HG03280 (cell line): ENCODE measurements around the gene SLC35F4.
"Not testable (repeated sequence)": the region's sequence is repeated elsewhere in the genome, so short reads cannot be mapped to it uniquely, and the experiment has no call there.

Experiments used
- ATAC-seq: cut with Tn5 transposase; IDR thresholded peaks from one replicate; pipeline ENCODE4 v1.9.1; 2021; ENCODE audit warnings: mild to moderate bottlenecking, moderate library complexity; ENCODE audit not compliant: unreplicated experiment

The SLC35F4 gene

GRCh38 chr14:57811998-57812546, 53.8 kb downstream of the SLC35F4 start:
- no peak for ATAC-seq

DNA sequence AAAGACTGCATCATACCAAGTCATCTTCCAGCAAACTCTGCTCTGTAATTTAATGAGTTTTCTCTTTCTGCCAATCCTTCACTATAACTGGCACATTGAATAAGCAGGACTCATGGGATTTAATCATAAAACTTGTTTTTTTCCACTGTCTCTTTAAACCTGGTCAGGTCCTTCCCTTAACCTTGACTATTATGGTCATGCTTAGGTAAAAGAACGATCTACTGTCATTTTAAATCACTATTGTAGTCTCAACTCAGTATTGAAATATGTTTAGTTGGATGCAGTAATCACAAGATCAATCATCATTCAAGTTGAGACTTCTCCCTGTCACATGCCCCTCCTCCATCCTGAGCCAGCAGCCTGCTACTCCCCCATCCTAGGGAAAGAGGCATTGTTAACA, 56.1 kb downstream of the SLC35F4 start:
- ATAC-seq, result no peak

DNA sequence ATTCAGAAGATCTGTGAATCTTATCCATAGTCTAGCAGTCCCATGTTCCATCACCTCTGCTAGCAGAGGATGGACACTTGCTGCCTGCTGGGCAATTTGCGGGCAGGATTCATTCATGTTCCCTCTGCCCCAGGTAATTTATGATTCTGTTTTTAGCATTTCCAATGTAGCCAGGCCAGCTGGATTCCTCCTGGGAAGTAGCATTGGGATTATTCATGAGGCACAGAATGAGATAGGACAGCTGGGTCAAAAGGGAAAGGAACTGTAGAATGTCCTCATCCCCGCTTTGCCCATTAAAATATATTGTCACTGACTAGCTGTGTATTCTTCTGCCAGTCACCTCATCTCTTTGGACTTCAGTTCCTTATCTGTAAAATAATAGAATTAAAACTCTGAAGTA, 68.7 kb downstream of the SLC35F4 start:
- ATAC-seq, result no peak

DNA sequence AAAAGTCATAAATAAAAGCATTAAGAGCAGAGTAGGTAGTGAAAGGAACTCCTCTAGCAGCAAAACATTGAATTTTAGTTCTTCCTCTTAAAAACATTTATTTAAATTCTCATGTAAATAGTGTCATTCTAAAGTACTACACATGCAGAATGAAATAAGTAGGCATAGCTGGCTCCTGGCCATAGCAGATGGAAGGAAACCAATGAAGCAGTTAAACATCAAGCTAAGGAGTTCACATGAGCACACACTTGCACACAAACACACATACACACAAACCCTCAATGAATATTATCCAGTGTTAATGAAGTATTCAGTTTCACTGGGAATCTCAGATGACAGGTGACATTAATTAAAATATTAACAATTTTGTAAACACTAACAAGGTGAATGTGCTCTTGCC, 69.3 kb downstream of the SLC35F4 start:
- ATAC-seq, result no peak

DNA sequence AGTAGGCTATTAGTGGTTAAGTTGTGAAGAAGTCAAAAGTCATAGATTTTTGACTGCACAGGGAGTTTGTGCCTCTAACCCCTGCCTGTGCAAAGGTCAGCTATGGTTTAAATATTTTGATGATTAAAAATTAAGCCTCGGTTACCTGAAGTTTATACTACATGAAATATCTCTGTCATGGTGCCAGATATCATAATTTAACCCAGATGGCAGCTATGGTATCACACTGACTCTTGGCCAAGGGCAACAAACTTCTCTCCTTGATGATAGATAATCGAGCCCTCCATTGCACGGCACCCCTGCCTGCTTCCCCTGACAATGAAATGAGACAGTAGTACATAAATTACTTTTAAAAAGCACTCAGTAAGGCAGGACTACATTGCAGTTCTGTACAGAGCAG, 80.8 kb downstream of the SLC35F4 start:
- no peak for ATAC-seq

- no peak for ATAC-seq
Measured at GRCh38 chr14:57771801-57772200, 94.1 kb downstream of the SLC35F4 start.

GRCh38 chr14:57769863-57770523, 95.9 kb downstream of the SLC35F4 start:
- ATAC-seq, result no peak

- ATAC-seq, result no peak
Measured at GRCh38 chr14:57761800-57762199, 104.1 kb downstream of the SLC35F4 start.

DNA sequence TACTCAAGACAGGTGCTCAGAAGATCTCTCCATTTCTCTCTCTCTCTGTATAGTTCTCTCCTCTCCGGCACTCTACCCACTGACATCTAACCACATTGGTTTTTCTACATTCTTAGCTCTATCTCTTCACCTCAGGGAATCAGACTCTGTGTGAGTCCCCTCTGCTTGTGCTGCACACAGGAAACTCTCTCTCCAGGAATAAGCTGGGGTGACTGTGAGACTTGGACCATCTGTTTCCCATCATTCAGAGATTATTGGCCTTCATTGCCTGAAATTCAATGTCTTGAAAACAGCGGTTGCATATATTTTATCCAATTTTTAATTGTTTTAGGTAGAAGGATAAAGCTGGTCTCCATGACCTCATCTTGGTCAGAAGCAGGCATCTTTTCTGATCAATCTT, 105.0 kb downstream of the SLC35F4 start:
- no peak for ATAC-seq

DNA sequence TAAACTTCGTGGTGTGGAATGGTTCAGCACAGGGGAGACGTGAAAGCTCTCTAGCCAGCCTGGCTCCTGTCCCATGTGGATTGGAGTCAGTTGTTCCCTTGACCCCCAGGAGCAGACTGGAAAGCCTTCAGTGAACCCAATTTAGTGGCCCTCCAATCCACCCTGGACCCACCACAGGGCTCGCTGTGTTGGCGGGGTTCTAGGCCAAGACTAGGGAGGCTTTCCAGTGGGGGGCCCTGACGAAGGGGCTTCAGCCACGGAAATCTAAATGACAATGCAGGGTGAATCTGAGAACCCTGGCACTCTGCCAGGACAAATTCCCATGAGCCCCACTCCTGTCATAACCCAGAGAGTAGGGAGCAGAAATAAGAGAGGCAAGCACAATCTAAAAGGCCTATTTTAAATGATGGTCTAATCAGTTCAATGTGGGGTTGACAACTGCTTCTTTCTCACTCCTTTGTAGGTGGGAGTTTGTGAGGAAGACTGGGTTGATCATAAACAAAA, 110.8 kb downstream of the SLC35F4 start:
- ATAC-seq, result no peak

- ATAC-seq, result no peak
Measured at GRCh38 chr14:57754527-57754926, 111.4 kb downstream of the SLC35F4 start.

- no peak for ATAC-seq
Measured at GRCh38 chr14:57753821-57754220, 112.1 kb downstream of the SLC35F4 start.

GRCh38 chr14:57752142-57752695, 113.7 kb downstream of the SLC35F4 start:
- not testable (repeated sequence) for ATAC-seq

DNA sequence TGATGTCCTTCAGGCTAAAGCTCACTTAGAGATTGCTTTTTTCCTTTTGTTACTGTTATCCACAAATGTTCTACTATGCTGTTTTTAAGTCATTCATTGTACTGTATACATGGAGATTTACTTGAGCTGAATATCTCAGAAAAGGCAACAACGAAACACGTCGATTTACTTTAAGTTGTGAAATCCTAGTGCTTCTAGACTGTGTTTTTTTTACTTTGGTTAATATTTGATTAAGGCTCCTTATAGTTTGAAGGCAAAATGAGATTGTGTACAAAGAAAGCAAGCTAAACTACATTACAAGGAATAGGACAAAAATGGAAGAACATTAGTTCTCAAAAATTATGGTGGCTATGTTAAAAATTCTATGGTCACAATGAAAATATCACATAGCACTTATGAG, 114.5 kb downstream of the SLC35F4 start:
- no peak for ATAC-seq

DNA sequence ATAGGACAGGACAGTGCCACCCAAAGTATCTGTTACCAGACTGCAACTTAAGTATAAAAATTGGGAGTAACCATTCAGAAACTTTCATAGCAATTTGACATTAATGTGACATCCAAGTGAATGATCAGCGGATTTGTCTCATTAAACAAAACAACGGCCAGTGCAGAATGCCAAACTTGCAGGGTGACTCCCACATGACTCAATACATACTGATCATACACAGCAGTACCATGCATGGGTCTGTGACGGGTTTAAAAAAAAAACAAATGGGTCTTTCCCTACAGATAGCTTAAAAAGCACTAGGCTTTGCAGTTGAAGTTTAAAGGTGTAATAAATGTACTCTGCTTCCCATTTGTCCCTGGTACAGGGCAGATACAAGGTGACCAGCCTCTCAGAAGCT, 116.6 kb downstream of the SLC35F4 start:
- ATAC-seq, result no peak

- no peak for ATAC-seq
Measured at GRCh38 chr14:57748279-57748678, 117.6 kb downstream of the SLC35F4 start.

DNA sequence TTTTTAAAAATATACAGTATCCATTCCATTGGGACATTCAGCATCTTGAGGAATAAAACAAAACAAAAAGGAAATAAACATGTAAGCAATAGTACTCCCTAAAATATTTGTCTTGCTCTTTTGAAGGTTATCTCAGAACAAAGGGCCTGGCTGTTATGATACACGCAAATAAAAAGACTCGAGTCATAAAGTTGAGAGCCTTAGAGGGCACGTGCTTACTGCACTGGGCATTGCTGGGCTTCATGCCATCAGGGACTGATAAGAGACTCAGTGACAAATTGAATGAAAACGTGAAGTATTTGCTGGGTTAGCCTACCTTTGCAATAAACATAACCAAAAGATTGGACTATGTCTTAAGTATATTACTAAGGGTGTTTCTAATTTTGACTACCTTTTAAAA, 118.9 kb downstream of the SLC35F4 start:
- ATAC-seq, result no peak

- ATAC-seq, result no peak
Measured at GRCh38 chr14:57746563-57746962, 119.3 kb downstream of the SLC35F4 start.

DNA sequence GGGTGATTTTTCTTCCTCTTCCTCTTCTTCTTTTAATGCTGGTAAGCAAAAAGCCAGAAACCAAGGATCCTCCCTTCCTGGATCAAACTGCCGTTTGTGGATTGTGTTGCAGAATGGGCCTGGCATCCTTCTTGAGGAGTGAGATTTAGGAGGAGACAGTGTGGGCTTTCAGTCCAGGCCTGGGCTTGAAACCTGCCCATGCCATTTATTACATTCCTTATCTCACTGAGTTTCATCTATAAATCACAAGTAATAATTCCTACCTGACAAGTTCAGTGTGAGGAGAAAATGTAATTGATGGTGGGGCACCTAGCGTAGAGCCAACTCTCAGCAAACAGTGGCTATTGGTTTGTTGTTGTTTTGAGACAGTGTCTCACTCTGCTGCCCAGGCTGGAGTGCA, 126.4 kb downstream of the SLC35F4 start:
- ATAC-seq, result no peak

- ATAC-seq, result no peak
Measured at GRCh38 chr14:57737598-57737997, 128.3 kb downstream of the SLC35F4 start.

GRCh38 chr14:57736391-57736790, 129.5 kb downstream of the SLC35F4 start:
- ATAC-seq, result no peak

DNA sequence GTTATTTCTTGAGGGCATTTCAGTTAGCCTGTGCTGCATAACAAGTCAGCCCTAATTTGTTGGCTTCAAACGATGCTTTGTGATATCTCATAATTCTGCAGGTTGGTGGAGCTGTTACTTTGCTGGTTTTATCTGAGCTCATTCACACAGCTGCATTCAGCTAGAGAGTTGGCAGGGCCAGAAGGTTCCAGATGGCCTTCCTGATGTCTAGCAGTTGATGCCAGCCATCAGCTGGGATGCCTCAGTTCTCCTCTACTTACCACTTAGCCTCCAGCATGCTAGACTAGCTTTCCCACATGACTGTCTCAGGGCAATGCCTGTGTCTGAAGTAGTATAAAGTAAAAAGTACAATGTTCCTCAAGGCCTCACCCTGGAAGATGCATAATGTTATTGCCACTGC, 130.6 kb downstream of the SLC35F4 start:
- ATAC-seq, result no peak
